Hepatocyte (in vitro differentiated cells): ENCODE results near the gene ATF6. TPM values are rescaled to one million over a fixed set of nuclear protein-coding genes. Genes with fewer than 3 reads are reported as not detected.

Experiments used
- DNase-seq: peaks from one replicate; pipeline ENCODE4 v3.0.0-alpha.2; 2016; ENCODE audit warnings: low spot score
- H2AFZ ChIP-seq: fragments of 200-600 bp; sonication (generic); 2 replicates; pipeline ENCODE4 v1.6.0; 2016; ENCODE audit warnings: antibody characterized with exemption, mild to moderate bottlenecking
- H3K27ac ChIP-seq: fragments of 200-600 bp; sonication (generic); 2 replicates; pipeline ENCODE4 v1.5.1; 2016; ENCODE audit warnings: mild to moderate bottlenecking
- H3K27me3 ChIP-seq: fragments of 200-600 bp; sonication (generic); 2 replicates; pipeline ENCODE4 v1.6.1; 2016
- H3K36me3 ChIP-seq: fragments of 200-600 bp; sonication (generic); replicated peaks from 2 replicates; pipeline ENCODE4 v1.5.1; 2016; ENCODE audit warnings: low read depth; ENCODE audit not compliant: insufficient read depth
- H3K4me1 ChIP-seq: fragments of 200-600 bp; sonication (generic); 2 replicates; pipeline ENCODE4 v1.5.1; 2016; ENCODE audit warnings: mild to moderate bottlenecking, moderate library complexity; ENCODE audit not compliant: insufficient read depth
- H3K4me2 ChIP-seq: fragments of 200-600 bp; sonication (generic); 2 replicates; pipeline ENCODE4 v1.6.0; 2016
- H3K4me3 ChIP-seq: fragments of 200-600 bp; sonication (generic); 2 replicates; pipeline ENCODE4 v1.5.1; 2016; ENCODE audit warnings: mild to moderate bottlenecking
- H3K79me2 ChIP-seq: fragments of 200-600 bp; sonication (generic); 2 replicates; pipeline ENCODE4 v1.6.0; 2017; ENCODE audit warnings: mild to moderate bottlenecking
- H3K9me2 ChIP-seq: fragments of 200-600 bp; sonication (generic); replicated peaks from 2 replicates; pipeline ENCODE4 v1.6.0; 2017; ENCODE audit warnings: mild to moderate bottlenecking; ENCODE audit not compliant: insufficient read depth
- H3K9me3 ChIP-seq: fragments of 200-600 bp; sonication (generic); 2 replicates; pipeline ENCODE4 v1.5.1; 2016; ENCODE audit warnings: low read depth, mild to moderate bottlenecking
- H4K20me1 ChIP-seq: fragments of 200-600 bp; sonication (generic); 2 replicates; pipeline ENCODE4 v1.6.0; 2016; ENCODE audit warnings: mild to moderate bottlenecking; ENCODE audit not compliant: insufficient read depth, poor library complexity, severe bottlenecking
- CTCF ChIP-seq: fragments of 200-600 bp; sonication (generic); IDR thresholded peaks from 2 replicates; pipeline ENCODE4 v1.5.1; 2016; ENCODE audit warnings: antibody characterized with exemption, mild to moderate bottlenecking; ENCODE audit not compliant: poor library complexity
- EZH2 ChIP-seq: fragments of 200-600 bp; sonication (generic); IDR thresholded peaks from 2 replicates; pipeline ENCODE4 v1.6.1; 2016; ENCODE audit warnings: antibody characterized with exemption, mild to moderate bottlenecking, borderline replicate concordance
- EZH2phosphoT487 ChIP-seq: fragments of 200-600 bp; sonication (generic); IDR thresholded peaks from one replicate; pipeline ENCODE4 v1.6.1; 2018; ENCODE audit warnings: antibody characterized with exemption, mild to moderate bottlenecking, low read depth, moderate library complexity; ENCODE audit not compliant: unreplicated experiment, severe bottlenecking
- WGBS: methylation state at CpG from one replicate; pipeline ENCODE4 v1.1.6; 2016; ENCODE audit warnings: low lambda C conversion rate; ENCODE audit errors: missing lambda C conversion rate; 5-methylcytosine and 5-hydroxymethylcytosine counted together
- polyA plus RNA-seq: library from polyadenylated mRNA; unstranded; fragments of >200 nt; fragmentation: Nextera tagmentation; extraction: Ambion mirVana; gene quantifications from 2 replicates; pipeline ENCODE4 v1.2.1, GENCODE V29; 2016
- total RNA-seq: library from RNA; depleted of rRNA; stranded (reverse); fragments of >200 nt; gene quantifications from 2 replicates; pipeline ENCODE4 v1.2.3, GENCODE V29; 2014

The ATF6 gene
- total and polyA plus RNA-seq, 2 experiments from 2014 or later: 15.3 to 29.8 TPM

GRCh38 chr1:161970036-161970435 is 203.9 kb downstream of the ATF6 start:
- Histone ChIP-seq H2AFZ (no peak overlapping the region), H3K4me3 (no peak overlapping the region), H3K9me3 (no peaks in the 10 kb centered on the region), H3K4me1 (no peaks in the 10 kb centered on the region), H3K27ac (no peak overlapping the region), H4K20me1 (no peaks in the 10 kb centered on the region), H3K27me3 (no peaks in the 10 kb centered on the region), H3K36me3 (no peaks in the 10 kb centered on the region), H3K79me2 (no peaks in the 10 kb centered on the region), H3K4me2 (no peak overlapping the region), H3K9me2 (no peaks in the 10 kb centered on the region)
- TF ChIP-seq EZH2 (no peak), CTCF (no peak), EZH2phosphoT487 (no peak)
- no peak for DNase-seq
- 74% methylated on average over 6 of the region's 6 CpGs for WGBS

GRCh38 chr1:161970633-161971032 is 204.5 kb downstream of the ATF6 start:
- Histone ChIP-seq H3K79me2 (no peaks in the 10 kb centered on the region), H3K36me3 (no peaks in the 10 kb centered on the region), H3K4me2 (no peak overlapping the region), H3K9me3 (no peaks in the 10 kb centered on the region), H3K27ac (no peak overlapping the region), H2AFZ (no peak overlapping the region), H4K20me1 (no peaks in the 10 kb centered on the region), H3K4me1 (no peaks in the 10 kb centered on the region), H3K9me2 (no peaks in the 10 kb centered on the region), H3K4me3 (no peak overlapping the region), H3K27me3 (no peaks in the 10 kb centered on the region)
- DNase-seq: no peak
- TF ChIP-seq CTCF (no peak), EZH2phosphoT487 (no peak), EZH2 (no peak)
- WGBS: 62% methylated on average over 3 of the region's 3 CpGs

- H3K4me3 ChIP-seq: no peak overlapping the region
- H3K27me3 ChIP-seq: no peaks in the 10 kb centered on the region
- no peaks in the 10 kb centered on the region for H4K20me1 ChIP-seq
- TF ChIP-seq CTCF (no peak), EZH2phosphoT487 (no peak), EZH2 (no peak)
- H3K4me2 ChIP-seq: no peak overlapping the region
- no peaks in the 10 kb centered on the region for H3K9me3 ChIP-seq
- no peak for DNase-seq
- H3K79me2 ChIP-seq: no peaks in the 10 kb centered on the region
- WGBS: 85% methylated on average over 9 of the region's 9 CpGs
- no peak overlapping the region for H3K27ac ChIP-seq
- no peaks in the 10 kb centered on the region for H3K9me2 ChIP-seq
- no peaks in the 10 kb centered on the region for H3K36me3 ChIP-seq
- no peaks in the 10 kb centered on the region for H3K4me1 ChIP-seq
- H2AFZ ChIP-seq: no peak overlapping the region
These were observed 206.7 kb downstream of the ATF6 start for GRCh38 chr1:161972828-161973227.
